ENCODE measurements around the gene UIMC1.

- no peak for TF ChIP-seq CTCF (IDR thresholded peaks at IDR 0.05; ENCODE audit: insufficient read depth, low read length, poor library complexity, severe bottlenecking)
- TF ChIP-seq EZH2phosphoT487 (conservative IDR thresholded peaks at IDR 0.05; ENCODE audit: low read length) = no peak
These were observed 58.1 kb downstream of the UIMC1 start for GRCh38 chr5:176948458-176948857.

Measured in SU-DHL-6 (cell line).